ENCODE data around the gene MS4A18.
"Not testable (repeated sequence)": the region's sequence is repeated elsewhere in the genome, so short reads cannot be mapped to it uniquely, and the experiment has no call there.

The MS4A18 gene

GRCh38 chr11:60757231-60757800 is 32.8 kb downstream of the MS4A18 start:
- no peak overlapping the region for H3K4me3 ChIP-seq (ENCODE audit: low read depth, low read length)
- TF ChIP-seq, protein P1, sequence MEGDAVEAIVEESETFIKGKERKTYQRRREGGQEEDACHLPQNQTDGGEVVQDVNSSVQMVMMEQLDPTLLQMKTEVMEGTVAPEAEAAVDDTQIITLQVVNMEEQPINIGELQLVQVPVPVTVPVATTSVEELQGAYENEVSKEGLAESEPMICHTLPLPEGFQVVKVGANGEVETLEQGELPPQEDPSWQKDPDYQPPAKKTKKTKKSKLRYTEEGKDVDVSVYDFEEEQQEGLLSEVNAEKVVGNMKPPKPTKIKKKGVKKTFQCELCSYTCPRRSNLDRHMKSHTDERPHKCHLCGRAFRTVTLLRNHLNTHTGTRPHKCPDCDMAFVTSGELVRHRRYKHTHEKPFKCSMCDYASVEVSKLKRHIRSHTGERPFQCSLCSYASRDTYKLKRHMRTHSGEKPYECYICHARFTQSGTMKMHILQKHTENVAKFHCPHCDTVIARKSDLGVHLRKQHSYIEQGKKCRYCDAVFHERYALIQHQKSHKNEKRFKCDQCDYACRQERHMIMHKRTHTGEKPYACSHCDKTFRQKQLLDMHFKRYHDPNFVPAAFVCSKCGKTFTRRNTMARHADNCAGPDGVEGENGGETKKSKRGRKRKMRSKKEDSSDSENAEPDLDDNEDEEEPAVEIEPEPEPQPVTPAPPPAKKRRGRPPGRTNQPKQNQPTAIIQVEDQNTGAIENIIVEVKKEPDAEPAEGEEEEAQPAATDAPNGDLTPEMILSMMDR (IDR thresholded peaks at IDR 0.05; ENCODE audit: low read depth, low read length, missing control alignments), result no peak
- DNase-seq (ENCODE audit: low read depth), result no peak

DNA sequence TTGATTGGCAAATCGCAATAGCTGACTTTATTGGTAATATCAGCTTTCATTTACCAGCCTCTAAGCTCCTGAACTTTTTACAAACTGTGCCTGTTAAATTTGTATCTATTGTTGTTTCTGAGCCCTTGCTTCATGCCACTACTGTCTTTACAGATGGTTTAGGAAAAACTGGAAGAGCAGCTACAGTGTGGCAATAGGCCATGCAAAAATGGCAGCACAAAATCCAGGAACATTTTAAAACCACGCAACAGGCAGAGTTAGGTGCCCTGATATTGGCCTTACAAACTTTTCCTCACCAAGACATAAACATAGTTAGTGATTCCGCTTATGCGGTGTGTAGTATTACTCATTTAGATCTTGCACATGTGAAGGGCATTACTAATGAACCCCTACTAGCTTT is 34.2 kb downstream of the MS4A18 start:
- DNase-seq (ENCODE audit: low read depth); H3K4me3 ChIP-seq (ENCODE audit: low read depth, low read length): not testable (repeated sequence)

DNA sequence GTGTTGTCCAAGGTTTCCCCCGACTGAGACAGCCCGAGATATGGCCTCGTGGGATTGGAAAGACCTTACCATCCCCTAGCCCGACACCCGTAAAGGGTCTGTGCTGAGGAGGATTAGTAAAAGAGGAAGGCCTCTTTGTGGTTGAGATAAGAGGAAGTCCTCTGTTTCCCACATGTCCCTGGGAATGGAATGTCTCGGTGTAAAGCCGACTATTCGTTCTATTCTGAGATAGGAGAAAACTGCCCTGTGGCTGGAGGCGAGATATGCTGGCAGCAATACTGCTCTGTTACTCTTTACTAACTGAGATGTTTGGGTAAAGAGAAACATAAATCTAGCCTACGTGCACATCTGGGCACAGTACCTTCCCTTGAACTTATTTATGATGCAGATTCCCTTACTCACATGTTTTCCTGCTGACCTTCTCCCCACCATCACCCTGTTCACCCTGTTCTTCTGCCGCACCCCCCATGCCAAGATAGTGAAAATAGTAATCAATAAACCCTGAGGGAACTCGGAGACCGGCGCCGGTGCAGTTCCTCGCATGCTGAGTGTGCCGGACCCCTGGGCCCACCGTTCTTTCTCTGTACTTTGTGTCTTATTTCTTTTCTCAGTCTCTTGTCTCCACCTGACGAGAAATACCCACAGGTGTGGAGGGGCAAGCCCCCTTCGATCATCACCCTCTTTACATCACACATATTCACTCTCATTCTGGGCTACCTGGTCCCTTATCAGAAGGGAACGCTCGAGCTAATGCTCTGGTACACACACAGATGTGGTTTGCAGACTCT is 35.1 kb downstream of the MS4A18 start:
- DNase-seq (ENCODE audit: low read depth), result not testable (repeated sequence)

DNA sequence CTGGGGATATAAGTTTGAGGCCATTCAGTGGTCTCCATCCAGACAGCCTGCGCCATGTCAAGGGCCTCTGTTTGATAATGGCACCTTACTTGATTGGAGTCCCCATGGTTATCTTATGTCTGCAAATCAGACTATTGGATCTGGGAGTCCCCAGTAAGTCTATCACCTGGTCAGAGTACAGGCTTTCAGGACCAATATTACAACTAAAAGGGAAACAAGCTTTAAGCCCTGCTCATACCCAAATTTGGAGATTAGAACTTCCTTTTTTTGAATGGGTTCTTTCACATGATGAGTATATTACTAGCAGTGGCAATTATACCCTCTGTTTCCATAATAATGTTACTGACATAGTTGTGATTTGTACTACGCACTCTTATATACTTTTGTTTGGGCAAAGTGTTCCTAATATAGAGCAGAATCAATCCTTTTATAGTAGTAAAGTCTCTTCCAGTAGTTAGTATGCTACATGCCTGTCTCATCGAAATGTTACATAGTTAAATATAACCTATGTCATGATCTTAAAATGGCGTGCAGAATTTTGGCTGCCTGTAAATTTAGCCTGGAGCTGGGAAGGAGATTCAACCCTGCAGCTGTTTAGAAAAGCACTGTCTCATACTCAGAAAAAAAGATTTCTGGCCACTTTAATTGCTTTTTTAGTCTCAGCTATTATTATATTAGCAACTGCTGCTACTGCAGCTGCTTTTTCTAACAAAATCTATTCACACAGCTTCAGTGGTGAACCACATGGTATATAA is 37.1 kb downstream of the MS4A18 start:
- DNase-seq (ENCODE audit: low read depth), result no peak
- TF ChIP-seq, protein P1 (IDR thresholded peaks at IDR 0.05; ENCODE audit: low read depth, low read length, missing control alignments), result no peak
- no peak overlapping the region for H3K4me3 ChIP-seq (ENCODE audit: low read depth, low read length)

More for the DNA sequence above, 35.1 kb downstream of the MS4A18 start:
- not testable (repeated sequence) for H3K4me3 ChIP-seq (ENCODE audit: low read depth, low read length)

DNA sequence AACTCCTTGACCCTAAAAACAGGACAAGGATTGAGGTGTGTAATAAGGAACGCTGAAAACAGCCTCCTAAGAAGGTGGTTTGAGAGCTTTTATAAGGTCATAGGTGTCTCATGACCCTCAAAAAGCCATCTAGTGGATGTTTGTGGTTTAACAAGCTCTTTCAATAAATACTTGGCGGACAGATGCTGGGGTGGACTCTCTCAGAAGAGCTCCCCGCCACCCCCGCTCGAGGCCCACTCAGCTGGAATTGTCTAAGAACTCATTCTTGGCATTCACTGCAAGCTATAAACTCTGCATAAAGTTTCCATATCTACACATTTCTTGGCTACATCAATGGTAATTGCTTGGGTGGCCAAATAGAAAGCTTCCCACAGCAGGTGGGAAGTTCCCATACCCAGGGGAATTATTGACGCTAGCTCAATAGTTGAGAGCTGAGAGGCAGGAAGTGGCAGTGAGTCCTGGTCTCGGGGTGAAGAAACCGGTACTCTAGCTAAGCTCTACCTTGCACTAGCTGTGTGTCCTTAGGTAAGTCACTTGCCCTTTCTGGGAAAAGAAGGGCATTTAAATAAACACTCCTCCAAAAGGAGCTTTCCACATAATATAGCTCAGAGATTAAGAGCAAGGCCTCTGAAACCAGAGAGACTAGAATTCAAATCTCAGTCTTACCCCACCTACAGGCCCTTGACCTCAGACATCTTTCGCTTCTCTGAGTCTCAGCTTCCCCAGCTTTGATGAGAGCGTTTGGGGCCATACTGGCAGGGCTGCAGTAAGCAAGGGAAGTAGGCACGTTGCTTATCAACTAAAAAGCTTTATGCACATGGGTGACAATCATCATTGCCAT is 38.6 kb downstream of the MS4A18 start:
- TF ChIP-seq, protein P1 (IDR thresholded peaks at IDR 0.05; ENCODE audit: low read depth, low read length, missing control alignments), result peak; percentile 73
- H3K4me3 ChIP-seq (ENCODE audit: low read depth, low read length), result peak overlapping the region; percentile 22; the same call in 1 of the 2 replicates
- peak; percentile 85 for DNase-seq (ENCODE audit: low read depth)

GRCh38 chr11:60763692-60764369 is 39.3 kb downstream of the MS4A18 start:
- TF ChIP-seq, protein P1 (IDR thresholded peaks at IDR 0.05; ENCODE audit: low read depth, low read length, missing control alignments), result peak; percentile 47
- no peak for DNase-seq (ENCODE audit: low read depth)

DNA sequence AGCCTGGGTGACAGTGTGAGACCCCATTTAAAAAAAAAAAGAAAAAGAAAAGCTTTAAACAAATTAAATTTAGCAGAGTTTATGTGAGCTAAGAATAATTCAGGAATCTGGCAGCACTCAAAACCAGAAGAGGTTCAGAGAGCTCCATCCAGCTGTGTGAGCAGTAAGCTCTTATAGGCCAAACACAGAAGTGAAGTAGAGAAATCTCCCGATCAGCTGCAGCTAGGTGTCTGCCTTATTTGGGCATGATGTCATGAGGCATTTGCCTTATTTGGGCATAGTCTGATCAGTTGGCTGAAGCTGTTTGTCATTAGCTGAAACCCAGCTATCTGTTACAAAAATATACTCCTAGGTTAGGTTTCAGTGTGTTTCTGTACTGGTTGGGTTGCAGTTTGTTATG is 40.4 kb downstream of the MS4A18 start:
- DNase-seq (ENCODE audit: low read depth), result peak; percentile 85
- H3K4me3 ChIP-seq (ENCODE audit: low read depth, low read length), result no peak overlapping the region
- TF ChIP-seq, protein P1 (IDR thresholded peaks at IDR 0.05; ENCODE audit: low read depth, low read length, missing control alignments), result no peak

More at GRCh38 chr11:60763692-60764369, 39.3 kb downstream of the MS4A18 start:
- peak overlapping the region; percentile 24; the same call in 1 of the 2 replicates for H3K4me3 ChIP-seq (ENCODE audit: low read depth, low read length)
